ENCODE measurements around the gene DYNC1H1. TPM values are rescaled to one million over a fixed set of nuclear protein-coding genes. Genes with fewer than 3 reads are reported as not detected.

The DYNC1H1 gene
- total and polyA plus RNA-seq, 7 donors: 117 to 634 (median 332) TPM

DNA sequence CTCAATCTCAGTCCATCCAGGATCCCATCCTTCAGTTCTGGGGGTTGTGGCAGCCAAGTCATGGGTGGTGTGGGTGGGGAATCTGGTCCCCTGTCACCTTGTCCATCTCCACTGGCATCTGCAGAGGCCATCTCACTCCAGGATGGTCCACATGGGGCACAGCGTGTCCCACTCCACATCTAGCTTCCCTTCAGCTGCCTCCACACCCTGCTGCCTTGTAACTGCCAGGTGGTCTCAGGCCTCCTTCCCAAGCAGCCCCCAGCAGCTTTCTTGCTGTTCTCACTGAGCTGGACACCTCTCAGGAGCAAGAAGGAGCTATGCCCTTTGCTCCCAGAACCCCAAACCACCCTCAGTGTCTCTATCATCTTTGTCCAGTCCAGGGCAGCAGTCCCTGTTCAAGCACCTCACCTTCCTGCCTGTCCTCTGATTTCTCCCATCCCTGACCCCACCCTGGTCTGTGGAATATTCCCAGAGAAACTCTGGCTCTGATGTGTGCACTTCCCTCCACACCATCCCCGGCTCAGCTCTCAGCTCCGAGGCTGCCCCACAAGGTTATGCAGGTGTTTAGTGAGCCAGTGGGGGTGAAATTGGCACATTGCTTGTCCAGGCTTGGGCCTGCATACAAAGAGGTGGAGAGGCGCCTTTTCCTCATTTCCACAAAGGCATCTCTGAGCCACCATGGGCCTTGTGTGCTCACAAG lies 13.7 kb upstream of the DYNC1H1 start:
- Histone ChIP-seq H3K36me3 (ENCODE audit: insufficient read depth in 1 of 2, low read depth in 1 of 2) (no peaks in the 10 kb centered on the region), H3K27me3 (ENCODE audit: insufficient read depth in 3 of 3, low read length in 2 of 3) (no peaks in the 10 kb centered on the region), H3K9me3 (no peaks in the 10 kb centered on the region), H3K4me1 (peaks cover 13% of the 10 kb centered on the region), H3K4me3 (no peak overlapping the region), H3K27ac (no peak overlapping the region)
- no peak for TF ChIP-seq CTCF (IDR thresholded peaks at IDR 0.05)
- WGBS, 3 donors: 64 to 79% (median 72%) methylated on average over 4 of the region's 4 CpGs
- DNase-seq (no peak), ATAC-seq (no peak)
- intact Hi-C loops (cut with DNase I): no loop called here

DNA sequence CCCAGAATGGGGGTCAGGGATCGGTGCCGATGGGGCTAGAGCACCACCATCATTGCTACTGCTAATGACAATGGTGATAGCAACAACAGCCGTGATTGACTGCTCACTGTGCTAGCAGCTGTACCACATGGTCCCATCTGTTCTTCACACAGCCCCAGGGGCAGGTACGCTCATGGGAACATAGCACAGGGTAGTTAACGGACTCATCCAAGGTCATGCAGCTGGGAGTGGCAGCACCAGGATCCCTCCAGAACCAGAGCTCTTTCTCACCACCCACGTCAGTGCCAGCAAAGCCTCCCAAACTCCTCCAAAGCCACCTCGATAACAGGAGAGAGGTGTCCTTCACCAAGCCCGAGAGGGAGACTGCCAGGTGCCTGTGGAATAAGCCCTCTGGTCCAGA lies 11.2 kb upstream of the DYNC1H1 start:
- intact Hi-C loops (cut with DNase I): no loop called here
- H3K4me1 ChIP-seq: peaks cover 13% of the 10 kb centered on the region
- no peaks in the 10 kb centered on the region for H3K36me3 ChIP-seq (ENCODE audit: insufficient read depth in 1 of 2, low read depth in 1 of 2)
- no peak overlapping the region for H3K4me3 ChIP-seq
- H3K27me3 ChIP-seq (ENCODE audit: insufficient read depth in 3 of 3, low read length in 2 of 3): no peaks in the 10 kb centered on the region
- TF ChIP-seq CTCF (IDR thresholded peaks at IDR 0.05): no peak
- H3K9me3 ChIP-seq: no peaks in the 10 kb centered on the region
- ATAC-seq: no peak
- no peak for DNase-seq
- H3K27ac ChIP-seq: no peak overlapping the region
- 72 to 83% (median 75%) methylated on average over 8 of the region's 8 CpGs for WGBS, 3 donors

DNA sequence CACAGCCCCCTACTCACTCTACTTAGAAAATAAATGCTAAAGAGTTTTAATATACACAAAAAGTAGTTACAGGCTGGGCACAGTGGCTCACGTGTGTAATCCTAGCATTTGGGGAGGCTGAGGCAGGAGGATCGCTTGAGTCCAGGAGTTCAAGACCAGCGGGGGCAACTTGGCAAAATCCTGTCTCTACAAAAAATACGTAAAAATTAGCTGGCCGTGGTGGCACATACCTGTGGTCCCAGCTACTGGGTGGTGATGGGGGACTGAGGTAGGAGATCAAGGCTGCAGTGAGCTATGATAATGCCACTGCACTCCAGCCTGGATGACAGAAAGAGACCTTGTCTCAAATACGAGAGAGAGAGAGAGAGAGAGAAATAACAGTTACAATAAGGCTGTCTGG lies 9.9 kb upstream of the DYNC1H1 start:
- H3K9me3 ChIP-seq: no peaks in the 10 kb centered on the region
- no peak overlapping the region for H3K4me3 ChIP-seq
- no peaks in the 10 kb centered on the region for H3K36me3 ChIP-seq (ENCODE audit: insufficient read depth in 1 of 2, low read depth in 1 of 2)
- H3K27me3 ChIP-seq (ENCODE audit: insufficient read depth in 3 of 3, low read length in 2 of 3): no peaks in the 10 kb centered on the region
- intact Hi-C loops (cut with DNase I): no loop called here
- H3K4me1 ChIP-seq: peaks cover 8% of the 10 kb centered on the region
- 87 to 89% (median 88%) methylated on average over 6 of the region's 6 CpGs for WGBS, 3 donors
- TF ChIP-seq CTCF (IDR thresholded peaks at IDR 0.05): no peak
- ATAC-seq: no peak
- DNase-seq: no peak
- no peak overlapping the region for H3K27ac ChIP-seq

DNA sequence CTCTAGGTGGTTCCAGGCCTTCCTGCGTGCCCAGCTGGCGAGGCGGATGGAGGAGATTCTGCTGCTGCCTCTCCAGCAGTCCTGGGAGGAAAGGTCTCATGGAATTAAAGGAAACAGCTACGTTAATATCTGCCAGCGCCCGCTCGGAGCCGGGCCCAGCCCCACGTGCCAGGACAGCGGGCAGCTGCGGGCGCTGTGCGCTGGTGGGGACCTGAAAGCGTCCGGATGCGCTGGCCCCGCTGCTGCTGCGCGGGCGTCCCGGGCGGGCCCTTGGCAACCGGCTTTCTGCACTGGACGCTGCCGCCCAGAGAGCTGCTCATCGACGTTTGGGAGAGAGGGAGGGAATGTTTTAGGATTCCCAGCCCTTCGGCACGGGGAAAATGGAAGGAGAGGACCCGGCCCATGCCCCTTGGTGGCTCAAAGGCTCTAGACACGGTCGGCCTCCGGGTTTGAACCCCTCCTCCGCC lies 8.6 kb upstream of the DYNC1H1 start:
- Histone ChIP-seq H3K4me1 (no peaks in the 10 kb centered on the region), H3K9me3 (no peaks in the 10 kb centered on the region), H3K4me3 (no peak overlapping the region), H3K36me3 (ENCODE audit: insufficient read depth in 1 of 2, low read depth in 1 of 2) (no peaks in the 10 kb centered on the region), H3K27me3 (ENCODE audit: insufficient read depth in 3 of 3, low read length in 2 of 3) (no peaks in the 10 kb centered on the region), H3K27ac (no peak overlapping the region)
- WGBS, 3 donors: 78 to 84% (median 78%) methylated on average over 34 of the region's 34 CpGs
- no peak for ATAC-seq
- DNase-seq: peak in 1 of 2 donors; percentile 45
- no peak for TF ChIP-seq CTCF (IDR thresholded peaks at IDR 0.05)
- intact Hi-C loops (cut with DNase I): no loop called here

Data from psoas muscle (tissue), 8 donors.